ENCODE data around the gene RBM33.
A peak's percentile ranks its signal among the peaks of the same experiment; 100 is the strongest.

The RBM33 gene

DNA sequence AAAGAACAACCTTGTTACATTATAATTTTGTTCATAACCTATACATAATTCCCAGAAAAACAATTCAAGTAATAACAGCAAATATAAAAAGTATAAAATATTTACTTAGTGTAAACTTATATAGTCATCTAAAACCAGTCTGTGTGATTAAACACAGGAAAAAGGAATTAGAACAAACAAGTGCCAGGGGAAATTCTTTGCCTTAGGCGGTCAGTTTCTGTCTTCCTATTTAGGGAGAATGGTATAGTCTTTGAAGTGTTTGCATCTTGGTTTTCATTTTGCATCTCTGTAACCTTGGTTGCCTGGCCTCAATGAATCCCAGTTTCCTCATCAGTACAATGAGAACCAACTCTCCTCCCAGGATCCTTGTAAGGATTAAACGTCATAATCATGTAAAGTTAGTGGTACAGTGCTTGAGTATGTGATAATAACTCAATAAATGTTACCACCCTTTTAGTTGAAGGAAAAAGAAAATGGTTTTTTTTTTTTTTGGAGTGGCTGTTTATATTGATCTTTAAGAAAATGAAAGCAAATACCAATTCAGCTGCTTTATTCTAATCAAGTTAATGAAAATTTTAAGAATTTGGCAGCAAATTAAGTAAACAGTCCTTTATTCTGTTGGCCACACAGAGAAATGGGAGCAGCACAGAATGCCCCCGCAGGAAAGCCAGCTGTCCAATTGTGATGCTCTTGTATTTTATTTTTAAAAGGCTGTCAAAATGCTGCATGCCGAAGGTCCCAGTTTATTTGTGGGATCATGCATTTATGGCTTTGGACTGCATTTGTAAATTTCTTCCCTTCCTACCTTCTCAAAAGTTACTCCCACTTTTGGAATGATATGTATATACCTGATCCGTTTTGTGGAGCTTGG lies 106.0 kb downstream of the RBM33 start:
- DNase-seq = no peak

DNA sequence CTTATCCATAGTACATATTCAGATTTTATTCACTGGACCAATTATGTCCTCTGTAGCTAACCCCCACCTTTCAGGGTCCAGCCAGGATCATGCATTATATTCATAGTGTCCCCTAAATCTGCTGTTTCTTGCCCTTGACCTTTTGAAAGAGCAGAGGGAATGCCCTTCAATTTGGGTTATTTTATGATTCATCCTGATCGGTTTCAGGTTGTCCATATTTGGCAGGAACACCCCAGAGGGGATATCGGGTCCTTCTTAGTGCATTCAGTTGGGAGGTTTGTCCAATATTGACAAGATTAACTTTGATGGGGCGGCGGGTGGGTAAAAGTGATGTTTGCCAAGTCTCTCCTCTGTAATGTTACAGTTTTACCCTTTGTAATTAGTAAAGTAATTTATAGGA lies 106.9 kb downstream of the RBM33 start:
- no peak for DNase-seq

DNA sequence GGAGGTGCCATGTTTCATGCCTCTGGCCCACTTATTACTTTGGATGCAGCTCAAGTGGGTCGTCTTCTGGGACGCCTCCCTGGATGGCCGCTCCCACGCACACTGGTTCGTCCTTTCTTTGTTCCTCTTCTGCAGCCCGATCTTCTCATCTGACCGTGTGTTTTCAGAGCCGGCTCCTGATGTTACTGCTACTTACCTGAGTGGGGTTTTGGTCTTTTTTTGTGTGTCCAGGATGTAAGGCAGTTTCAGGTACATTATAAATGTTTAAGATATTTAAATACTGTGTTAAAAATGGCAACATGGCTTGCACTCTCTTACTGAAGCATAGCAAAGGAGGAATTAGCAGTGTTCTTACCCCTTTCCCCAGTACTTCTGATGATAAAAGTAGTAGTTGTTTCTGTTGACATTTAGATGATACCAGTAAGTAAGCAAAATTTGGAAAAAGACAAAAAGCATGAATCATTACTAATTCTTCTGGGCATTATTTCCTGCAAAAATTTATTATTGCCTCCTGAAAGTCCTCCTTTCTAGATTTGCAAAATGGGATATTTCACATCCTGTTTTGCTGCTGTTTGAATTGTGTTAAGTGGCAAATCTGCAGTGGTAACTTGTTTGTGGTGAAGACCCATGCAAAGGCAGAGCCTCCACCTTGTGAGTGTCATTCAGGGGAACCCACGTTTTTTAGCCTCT lies 108.4 kb downstream of the RBM33 start:
- no peak for DNase-seq

DNA sequence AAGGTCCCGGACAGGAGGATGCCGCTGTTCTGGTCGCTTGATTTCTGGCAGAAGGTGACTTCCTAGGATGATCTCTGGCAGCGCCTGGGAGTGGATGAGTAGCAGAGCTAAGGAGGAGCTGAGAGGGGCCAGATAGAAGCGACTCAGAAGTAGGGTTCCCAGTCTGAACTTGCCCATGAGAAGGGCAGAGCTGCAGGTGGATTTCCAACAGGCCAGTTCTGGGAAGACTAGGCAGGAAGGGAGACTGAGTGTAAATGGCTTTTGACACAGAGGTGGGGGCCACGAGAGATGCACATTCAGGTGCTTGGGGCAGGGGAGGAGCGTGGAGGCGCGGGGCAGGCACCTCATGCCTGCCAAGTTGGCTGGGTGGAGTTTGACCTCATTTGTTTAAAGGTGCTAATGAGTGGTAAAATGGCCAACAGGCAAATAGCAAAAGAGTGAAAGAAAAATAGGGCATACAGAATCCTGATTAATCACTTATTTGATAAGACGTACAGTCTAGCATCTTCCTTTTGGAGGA lies 109.0 kb downstream of the RBM33 start:
- DNase-seq = no peak

DNA sequence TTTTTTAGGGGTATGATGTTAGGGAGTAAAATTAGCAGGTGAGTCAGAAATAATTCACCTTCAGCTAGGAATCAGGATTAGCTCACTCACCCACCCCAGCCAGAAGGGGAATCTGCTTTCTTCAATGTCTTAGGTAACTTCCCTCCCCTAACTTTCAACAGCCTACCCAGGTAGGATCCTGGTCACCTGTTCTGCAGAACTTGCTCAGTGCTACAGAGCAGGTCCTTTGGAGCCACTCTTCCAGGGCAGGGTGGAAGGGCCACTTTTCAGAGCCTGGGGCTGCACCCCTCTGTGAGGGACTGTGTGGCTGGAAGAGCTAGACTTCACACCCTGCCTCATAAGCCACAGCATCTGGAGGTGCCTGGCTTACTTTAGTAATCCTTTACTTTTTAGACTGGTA lies 109.7 kb downstream of the RBM33 start:
- DNase-seq = no peak

DNA sequence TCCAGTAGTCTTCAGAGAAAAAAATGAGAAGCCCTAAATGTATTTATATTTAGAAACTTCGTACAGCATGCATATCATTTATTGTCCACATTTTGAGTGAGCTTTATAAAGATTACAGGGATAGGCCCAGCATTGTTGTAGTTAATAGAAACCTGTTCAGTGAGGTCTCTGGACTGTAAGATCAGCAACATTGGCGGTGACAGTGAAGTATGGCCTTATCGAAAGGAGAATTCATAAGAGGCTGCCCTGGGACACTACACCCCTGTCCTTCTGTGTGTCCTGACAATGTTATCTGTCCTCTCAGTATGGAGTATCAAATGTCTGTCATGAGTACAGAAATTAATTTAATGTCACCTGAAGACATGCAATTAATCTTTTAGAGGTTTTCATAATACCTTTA lies 110.6 kb downstream of the RBM33 start:
- no peak for DNase-seq

DNA sequence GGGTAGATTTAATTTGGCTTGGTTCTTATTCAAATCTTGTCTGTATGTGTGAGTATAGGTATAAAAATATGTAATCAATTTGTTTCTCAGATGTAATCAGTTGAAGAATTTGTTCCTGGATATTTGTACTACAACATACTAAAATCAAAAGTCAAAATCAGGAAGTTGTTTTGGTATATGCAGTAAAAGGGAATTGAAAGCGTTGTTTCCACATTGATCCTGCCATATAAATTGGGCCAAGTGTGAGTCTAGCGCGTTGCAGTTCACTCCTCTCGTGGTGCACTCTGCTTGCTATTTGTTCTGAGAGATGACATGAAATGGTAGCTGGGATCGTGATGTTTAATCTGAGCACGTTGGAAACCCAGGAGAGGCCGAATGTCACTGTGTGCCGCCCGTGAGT lies 111.9 kb downstream of the RBM33 start:
- no peak for DNase-seq

DNA sequence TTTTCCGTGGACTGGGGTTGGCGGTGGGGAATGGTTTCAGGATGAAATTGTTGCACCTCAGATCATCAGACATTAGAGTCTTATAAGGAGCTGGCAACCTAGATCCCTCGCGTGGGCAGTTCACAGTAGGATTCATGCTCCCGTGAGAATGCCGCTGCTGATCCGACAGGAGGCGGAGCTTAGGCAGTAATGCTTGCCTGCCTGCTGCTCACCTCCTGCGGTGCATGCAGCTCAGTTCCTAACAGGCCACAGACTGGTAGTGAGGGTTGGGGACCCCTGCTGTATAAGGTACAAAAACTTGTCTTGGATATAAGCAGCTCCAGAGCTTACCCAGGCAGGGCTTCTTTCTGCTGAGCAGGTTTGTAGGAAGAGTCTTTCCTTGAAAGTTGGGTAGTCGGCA lies 113.9 kb downstream of the RBM33 start:
- no peak for DNase-seq

DNA sequence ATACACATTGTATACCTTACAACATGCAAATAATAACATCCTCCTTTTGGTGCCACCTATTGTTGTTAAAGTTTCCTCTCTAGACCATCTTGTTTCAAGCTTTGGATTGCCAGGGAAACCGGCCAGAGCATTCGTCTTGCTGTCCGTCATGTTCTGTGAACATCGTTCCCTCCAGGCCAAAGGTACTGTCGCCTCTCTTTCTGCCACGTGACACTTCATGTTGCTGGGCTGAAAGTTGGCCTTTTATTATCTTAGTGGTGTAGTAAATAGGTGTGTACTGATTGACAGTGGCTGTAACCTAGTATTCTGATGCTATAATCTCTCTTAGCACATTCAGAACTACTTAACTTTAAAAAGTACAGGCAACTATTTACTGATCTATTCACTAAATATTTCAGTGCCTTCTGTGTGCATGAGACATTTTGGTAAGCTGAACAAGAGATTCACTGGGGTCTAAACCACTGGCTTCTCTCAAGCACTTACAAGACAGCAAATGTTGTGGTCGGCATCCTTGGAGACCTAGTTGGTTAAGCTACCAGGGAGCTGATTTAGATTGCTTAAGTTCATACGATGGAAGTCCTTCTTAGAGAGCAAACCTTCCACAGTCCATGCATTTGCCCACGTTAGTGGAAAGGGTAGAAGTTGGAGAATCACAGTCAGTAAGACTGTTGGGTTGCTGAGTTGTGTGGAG lies 115.4 kb downstream of the RBM33 start:
- DNase-seq = no peak

DNA sequence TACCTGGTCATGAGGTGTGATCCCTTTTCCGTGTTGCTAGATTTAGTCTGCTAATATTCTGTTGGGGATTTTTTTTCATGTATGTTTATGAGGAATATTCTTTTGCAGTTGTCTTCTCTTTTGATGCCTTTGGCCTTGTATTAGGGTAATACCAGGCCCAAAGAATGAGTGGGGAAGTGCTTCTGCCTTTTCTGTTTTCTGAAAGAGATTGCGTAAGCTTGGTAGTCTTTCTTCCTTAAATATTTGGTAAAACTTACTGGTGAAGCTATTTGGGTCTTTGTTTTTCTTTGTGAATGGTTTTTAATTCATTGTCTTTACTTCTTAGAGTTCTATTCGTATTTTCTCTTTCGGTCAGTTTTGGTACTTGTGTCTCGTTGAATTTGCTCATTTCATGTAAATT lies 116.7 kb downstream of the RBM33 start:
- peak in 1 of 2 donors; percentile 12 for DNase-seq

DNA sequence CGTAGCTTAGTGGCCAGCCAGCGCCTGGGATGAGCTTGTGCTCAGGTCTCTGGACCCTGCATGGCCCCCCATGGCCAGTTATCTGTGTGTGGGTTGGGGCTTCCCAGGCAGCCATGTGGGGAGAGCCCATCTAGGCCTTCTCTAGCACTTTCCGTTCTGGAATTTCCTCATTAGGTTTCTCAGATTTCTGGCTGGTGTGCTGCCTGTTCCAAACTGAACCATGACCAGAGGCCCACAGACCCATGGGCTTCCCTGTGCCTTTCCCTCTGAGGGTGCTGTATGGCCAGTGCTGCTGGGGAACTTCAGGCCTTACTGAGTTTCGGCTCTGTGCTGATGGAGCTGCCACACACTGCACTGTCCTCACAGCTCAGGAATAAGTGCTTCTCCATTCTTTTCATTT lies 117.6 kb downstream of the RBM33 start:
- no peak for DNase-seq

DNA sequence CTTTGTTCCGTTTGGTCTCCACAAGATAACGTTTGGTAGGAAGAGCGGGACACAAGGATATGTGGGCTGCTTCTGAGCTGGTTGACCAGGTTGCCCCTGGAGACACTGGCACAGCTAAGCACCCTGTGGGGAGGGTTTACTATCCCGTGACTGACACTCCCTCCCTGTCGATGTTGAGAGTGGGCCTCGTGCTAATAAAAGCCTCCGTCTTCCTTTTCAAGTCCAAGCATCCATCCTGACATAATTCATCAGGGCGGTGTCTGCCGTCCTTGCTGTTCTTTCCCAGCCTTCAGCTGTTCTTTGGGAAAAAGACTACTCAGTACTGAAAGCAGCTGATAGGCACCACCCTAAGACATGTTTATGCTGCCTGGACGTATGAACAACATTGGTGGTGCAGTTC lies 118.2 kb downstream of the RBM33 start:
- no peak for DNase-seq

DNA sequence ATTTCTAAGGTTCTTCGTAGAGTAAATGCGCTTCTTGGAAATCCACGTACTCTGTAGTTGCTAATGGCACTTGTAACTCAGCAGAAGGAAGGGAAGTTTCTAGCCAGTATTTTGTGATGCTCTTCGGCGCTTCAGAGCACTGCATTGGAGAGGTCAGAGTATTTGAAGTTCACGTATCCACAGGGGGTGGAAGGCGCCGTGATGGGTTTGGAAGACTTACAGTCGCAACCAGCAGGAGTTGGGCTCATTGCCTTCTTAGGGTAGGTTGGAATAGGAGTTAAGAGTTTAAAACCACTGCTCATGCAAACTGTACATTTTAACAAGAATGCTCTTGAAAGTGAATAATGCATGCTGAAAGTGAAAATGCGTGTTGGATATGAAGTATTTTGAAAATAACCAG lies 118.7 kb downstream of the RBM33 start:
- no peak for DNase-seq

DNA sequence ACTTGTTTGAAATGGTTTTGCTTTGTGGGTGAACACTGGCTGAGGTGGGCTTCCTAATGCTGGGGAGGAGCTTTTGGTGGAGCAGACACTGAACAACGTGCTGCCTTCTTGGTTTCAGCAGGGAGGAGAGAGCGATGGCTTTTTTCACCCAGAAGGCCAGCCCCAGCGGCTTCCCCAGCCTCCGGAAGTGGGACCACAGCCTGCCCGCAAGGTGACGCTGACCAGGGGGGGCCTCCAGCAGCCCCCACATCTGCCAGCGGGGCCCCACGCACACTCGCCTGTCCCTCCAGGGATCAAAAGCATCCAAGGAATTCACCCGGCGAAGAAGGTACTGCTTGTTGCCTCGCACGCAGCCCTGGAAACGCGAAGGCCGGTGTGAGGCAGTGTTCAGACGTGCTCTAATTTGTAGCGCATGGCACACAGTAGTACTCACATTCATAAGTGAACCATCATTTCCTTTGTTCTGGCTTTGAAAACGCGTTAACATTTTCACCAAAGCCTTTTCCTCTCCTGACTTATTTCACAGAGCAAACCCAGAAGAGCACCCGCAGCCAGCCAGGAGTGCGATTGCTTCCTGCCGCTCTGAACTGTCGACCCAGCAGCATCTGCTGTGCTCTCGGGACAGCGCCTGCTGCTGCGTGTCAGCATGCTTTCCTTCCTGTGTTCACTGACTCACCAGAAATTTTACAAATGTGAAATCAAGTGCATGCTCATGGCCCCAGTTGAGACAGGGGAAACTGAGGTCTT lies 119.4 kb downstream of the RBM33 start:
- no peak for DNase-seq

DNA sequence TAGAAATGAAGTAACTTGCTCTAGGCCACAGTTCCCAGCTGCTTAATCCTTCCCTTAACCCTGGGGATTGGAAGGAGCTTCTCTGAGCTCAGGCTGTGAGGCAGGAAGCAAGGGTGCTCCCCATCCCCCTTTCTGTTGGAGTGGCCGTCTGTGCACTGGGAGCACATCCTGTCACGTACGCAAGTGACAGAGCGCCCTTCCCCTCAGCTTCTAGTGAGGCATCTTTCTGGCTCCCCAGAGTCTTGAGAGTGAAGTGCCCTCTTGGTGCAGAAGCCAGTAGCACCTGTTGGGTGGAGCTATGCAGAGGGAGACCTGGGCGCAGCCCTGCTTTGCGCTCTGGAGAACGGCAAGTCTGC lies 120.0 kb downstream of the RBM33 start:
- no peak for DNase-seq

DNA sequence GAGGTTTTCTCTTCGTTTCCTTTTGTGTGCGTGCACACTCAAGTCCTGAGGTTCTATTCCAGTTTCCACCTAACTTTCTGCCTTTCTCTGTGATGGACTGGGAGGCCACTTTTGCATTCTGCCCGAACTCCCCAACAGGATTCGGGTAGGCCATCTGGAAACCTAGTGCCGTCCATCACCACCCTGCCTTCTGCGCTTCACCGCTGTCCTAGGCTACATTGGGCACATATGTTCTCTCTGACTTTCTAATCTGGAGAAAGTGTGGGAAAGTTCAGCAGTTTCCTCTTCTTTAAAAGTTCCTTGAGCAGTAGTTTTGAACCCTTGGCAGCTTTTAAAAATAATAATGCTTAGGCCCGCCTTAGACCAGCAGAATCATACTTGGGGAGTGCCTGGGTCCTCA lies 121.0 kb downstream of the RBM33 start:
- no peak for DNase-seq

DNA sequence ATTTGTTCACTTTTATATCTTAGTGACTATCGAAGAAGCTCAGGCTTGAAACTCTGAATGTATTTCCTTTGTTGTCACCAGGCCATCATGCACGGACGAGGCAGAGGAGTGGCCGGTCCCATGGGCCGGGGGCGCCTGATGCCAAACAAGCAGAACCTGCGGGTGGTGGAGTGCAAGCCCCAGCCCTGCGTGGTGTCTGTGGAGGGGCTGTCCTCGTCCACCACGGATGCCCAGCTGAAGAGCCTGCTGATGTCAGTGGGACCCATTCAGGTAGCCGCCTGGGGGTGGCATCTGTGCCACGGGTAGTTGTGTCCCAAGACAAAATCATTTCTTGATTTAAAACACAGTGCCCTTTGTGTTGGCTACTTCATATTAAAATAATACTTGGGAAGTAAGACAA lies 121.9 kb downstream of the RBM33 start:
- no peak for DNase-seq

DNA sequence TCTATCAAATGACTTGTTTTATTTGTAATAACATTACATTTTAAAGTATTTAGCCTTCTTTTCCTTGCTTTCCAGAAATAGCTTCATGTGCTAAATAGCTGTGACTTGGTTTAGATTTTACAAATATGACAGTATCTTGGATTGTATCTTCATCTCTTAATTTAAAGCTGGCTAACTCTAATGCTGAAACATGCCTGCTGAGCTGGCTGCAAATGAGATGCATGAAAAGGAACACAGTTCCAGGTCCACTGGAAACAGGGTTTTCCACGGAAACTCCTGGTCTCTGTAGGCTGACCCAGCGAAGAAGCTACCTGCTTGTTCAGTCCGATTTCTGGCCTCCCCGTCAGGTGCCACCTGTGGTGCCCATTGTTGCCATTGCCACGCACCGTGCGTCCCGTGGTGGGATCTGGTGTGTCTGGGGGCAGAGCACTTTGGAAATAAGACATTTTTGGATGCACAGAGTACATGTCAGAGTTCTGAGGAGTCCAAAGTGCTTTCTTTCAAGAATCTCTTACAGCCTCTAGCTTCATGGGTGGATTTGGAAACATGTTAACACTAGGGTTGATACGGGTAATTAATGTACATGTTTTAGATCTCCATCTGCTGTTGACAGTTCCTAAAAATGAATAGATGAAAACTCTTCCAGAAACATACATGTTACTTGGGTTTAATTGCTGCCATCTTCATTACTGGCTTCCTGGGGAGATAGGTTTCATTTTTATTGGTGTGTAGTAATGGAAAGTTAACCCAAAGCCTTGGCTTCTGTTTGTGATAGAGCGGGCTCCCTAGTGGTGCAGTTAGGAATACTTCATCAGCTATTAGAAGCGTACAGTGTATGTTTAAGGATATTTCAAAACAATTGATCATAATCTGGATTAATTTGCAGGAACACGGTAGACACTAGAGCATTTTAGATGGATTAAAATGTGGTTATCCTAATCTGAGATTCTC lies 122.8 kb downstream of the RBM33 start:
- DNase-seq = no peak

DNA sequence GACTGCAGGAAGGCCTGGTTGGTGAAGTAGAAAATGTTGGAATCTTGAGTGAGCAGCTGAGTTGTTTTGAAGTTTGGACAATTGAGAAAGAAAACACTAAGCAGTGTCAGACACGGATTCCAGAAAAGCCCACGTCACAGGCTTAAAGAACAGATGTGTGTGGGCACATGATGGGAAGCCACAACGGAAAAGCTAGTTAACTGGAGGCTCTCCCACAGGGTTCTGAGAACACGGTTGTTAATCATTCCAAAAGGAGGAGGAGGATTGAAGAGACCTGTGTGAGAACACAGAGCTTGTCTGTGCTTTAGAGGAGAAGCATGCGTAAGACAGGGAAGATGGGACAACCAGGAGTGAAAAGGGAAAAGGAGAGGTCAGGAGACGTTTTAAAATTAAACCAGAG lies 125.2 kb downstream of the RBM33 start:
- peak in 1 of 2 donors; percentile 31 for DNase-seq

DNA sequence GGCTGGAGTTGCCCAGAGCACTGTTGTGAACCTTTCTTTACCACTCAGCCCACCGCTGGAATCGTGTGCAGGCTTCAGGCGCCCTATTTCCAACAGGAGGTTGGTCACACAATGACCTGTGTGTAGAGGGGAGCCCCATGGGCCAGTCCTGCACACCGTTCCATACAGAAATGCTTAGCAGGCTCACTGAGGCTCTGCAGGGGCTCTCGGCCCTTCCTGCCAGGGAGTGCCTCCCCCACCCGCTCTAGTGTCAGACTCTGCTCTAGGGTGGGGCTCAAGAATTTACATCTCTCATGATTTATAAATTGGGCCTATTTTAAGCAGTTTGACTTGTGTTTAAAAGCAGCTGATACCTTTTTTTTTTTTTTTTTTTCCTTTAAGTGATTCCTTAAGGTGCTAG lies 125.8 kb downstream of the RBM33 start:
- DNase-seq = no peak

DNA sequence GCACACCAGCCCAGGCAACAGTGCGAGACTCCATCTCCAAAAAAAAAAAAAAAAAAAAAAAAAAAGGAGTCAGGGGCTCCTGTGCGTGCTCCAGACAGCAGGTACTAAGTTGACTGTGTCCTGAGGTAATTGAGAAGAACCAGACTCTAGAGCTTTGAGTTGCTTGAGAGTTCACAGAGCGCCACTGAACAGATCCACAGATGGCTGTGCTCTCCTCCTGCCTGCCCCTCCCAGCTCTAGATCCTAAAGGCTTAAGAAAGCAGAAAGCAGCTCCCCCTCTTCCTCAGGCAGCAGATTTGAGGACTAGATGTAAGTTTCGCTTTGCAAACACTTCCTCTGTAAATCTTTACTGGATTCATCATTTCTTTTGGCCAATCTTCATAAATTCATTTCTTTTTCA lies 129.1 kb downstream of the RBM33 start:
- no peak for DNase-seq

DNA sequence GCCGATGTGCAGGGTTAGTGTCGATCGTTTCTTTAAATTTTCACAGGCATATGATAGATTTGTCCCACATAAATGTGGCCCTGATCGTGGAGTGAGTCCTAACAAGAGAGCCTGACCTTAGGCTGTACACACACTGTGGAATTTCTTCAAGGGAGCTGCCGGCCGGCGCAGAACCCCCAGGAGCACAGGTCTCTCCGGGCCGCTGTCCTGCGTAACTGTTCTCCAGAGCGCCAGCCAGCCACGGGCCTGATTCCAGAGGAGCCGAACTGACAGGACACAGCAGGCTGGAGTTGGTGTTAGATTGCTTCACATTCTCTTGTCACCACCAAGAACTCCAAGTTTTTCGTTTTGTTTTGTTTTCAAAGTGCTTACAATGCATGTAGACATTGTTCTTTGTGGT lies 130.5 kb downstream of the RBM33 start:
- DNase-seq = no peak

Data from hippocampal formation (tissue), 2 donors.